GM23248 (cell line): ENCODE measurements around the gene SLC44A4. TPM values are rescaled to one million over a fixed set of nuclear protein-coding genes. Genes with fewer than 3 reads are reported as not detected.
A peak's percentile ranks its signal among the peaks of the same experiment; 100 is the strongest.

Experiments used
- DNase-seq: peaks from one replicate; pipeline ENCODE4 v3.0.0-alpha.2; 2015
- H2AFZ ChIP-seq: fragments of 200-600 bp; sonication (generic); 2 replicates; pipeline ENCODE4 v1.6.1; 2016; ENCODE audit warnings: antibody characterized with exemption
- H3F3A ChIP-seq: fragments of 200-600 bp; sonication (generic); 2 replicates; pipeline ENCODE4 v1.6.1; 2016; ENCODE audit warnings: mild to moderate bottlenecking, antibody characterized with exemption, mixed run types; ENCODE audit not compliant: insufficient read depth
- H3K27ac ChIP-seq: fragments of 200-600 bp; sonication (generic); 2 replicates; pipeline ENCODE4 v1.5.1; 2016; ENCODE audit warnings: mild to moderate bottlenecking
- H3K27me3 ChIP-seq: fragments of 200-600 bp; sonication (generic); replicated peaks from 2 replicates; pipeline ENCODE4 v1.6.1; 2016; ENCODE audit warnings: mild to moderate bottlenecking; ENCODE audit not compliant: insufficient read depth
- H3K36me3 ChIP-seq: fragments of 200-600 bp; sonication (generic); 2 replicates; pipeline ENCODE4 v1.6.1; 2016; ENCODE audit warnings: low read depth, mild to moderate bottlenecking
- H3K4me1 ChIP-seq: fragments of 200-600 bp; sonication (generic); 2 replicates; pipeline ENCODE4 v1.6.1; 2016; ENCODE audit warnings: mild to moderate bottlenecking; ENCODE audit not compliant: insufficient read depth
- H3K4me2 ChIP-seq: fragments of 200-600 bp; sonication (generic); one replicate; pipeline ENCODE4 v1.6.1; 2016; ENCODE audit warnings: mild to moderate bottlenecking; ENCODE audit not compliant: unreplicated experiment
- H3K4me3 ChIP-seq: fragments of 200-600 bp; sonication (generic); 2 replicates; pipeline ENCODE4 v1.5.1; 2016; ENCODE audit warnings: mild to moderate bottlenecking
- H3K79me2 ChIP-seq: fragments of 200-600 bp; sonication (generic); 2 replicates; pipeline ENCODE4 v1.6.1; 2016; ENCODE audit warnings: mild to moderate bottlenecking; ENCODE audit not compliant: insufficient read depth
- H3K9ac ChIP-seq: fragments of 200-600 bp; sonication (generic); 2 replicates; pipeline ENCODE4 v1.6.1; 2016; ENCODE audit warnings: mild to moderate bottlenecking
- H3K9me2 ChIP-seq: fragments of 200-600 bp; sonication (generic); 2 replicates; pipeline ENCODE4 v1.6.1; 2016; ENCODE audit warnings: mixed run types, mild to moderate bottlenecking, moderate library complexity; ENCODE audit not compliant: insufficient read depth
- H3K9me3 ChIP-seq: fragments of 200-600 bp; sonication (generic); one replicate; pipeline ENCODE4 v1.6.1; 2017; ENCODE audit warnings: low read depth
- H4K20me1 ChIP-seq: fragments of 200-600 bp; sonication (generic); 2 replicates; pipeline ENCODE4 v1.6.0; 2016; ENCODE audit not compliant: insufficient read depth
- EZH2 ChIP-seq: fragments of 200-600 bp; sonication (generic); IDR thresholded peaks from 2 replicates; pipeline ENCODE4 v1.6.1; 2018; ENCODE audit warnings: antibody characterized with exemption, mild to moderate bottlenecking; ENCODE audit not compliant: insufficient read depth, poor library complexity, severe bottlenecking
- EZH2phosphoT487 ChIP-seq: fragments of 200-600 bp; sonication (generic); IDR thresholded peaks from 2 replicates; pipeline ENCODE4 v1.6.1; 2018; ENCODE audit warnings: antibody characterized with exemption, moderate library complexity, mild to moderate bottlenecking, low read depth; ENCODE audit not compliant: insufficient read depth
- WGBS, 2 experiments: methylation state at CpG; one replicate each; pipeline ENCODE4 v1.1.6; 2015 to 2017; ENCODE audit warnings: low lambda C conversion rate in 2 of 2, low coverage in 1 of 2; ENCODE audit errors: missing lambda C conversion rate in 2 of 2; 5-methylcytosine and 5-hydroxymethylcytosine counted together
- in situ Hi-C: fragments of 300-500 bp; cut with MboI; formaldehyde crosslinking; loops from 2 replicates; pipeline ENCODE4 v1.15.0; 2020
- polyA plus RNA-seq: library from polyadenylated mRNA; unstranded; fragments of >200 nt; fragmentation: Nextera tagmentation; extraction: Ambion mirVana; gene quantifications from 2 replicates; pipeline ENCODE4 v1.2.1, GENCODE V29; 2016
- total RNA-seq: library from RNA; depleted of rRNA; stranded (reverse); fragments of >200 nt; shearing (Covaris generic); gene quantifications from 2 replicates; pipeline ENCODE4 v1.2.3, GENCODE V29; 2014

The SLC44A4 gene
- total and polyA plus RNA-seq, 2 experiments from 2014 or later, result not detected

GRCh38 chr6:31922942-31923341 is 44.1 kb upstream of the SLC44A4 start:
- in situ Hi-C loops, result no loop called here

GRCh38 chr6:31920811-31921210 is 42.0 kb upstream of the SLC44A4 start:
- no peaks in the 10 kb centered on the region for H3K9me3 ChIP-seq
- H3K36me3 ChIP-seq, result no peaks in the 10 kb centered on the region
- H3K27me3 ChIP-seq, result no peaks in the 10 kb centered on the region
- no peak overlapping the region for H2AFZ ChIP-seq
- no peaks in the 10 kb centered on the region for H3K4me1 ChIP-seq
- no peaks in the 10 kb centered on the region for H3K9me2 ChIP-seq
- DNase-seq, result no peak
- H3K27ac ChIP-seq, result no peak overlapping the region
- WGBS, 2 experiments, result 62 to 72% methylated on average over 2 of the region's 2 CpGs
- in situ Hi-C loops, result no loop called here
- no peaks in the 10 kb centered on the region for H3K79me2 ChIP-seq
- no peaks in the 10 kb centered on the region for H4K20me1 ChIP-seq
- no peak overlapping the region for H3K4me2 ChIP-seq
- H3F3A ChIP-seq, result no peaks in the 10 kb centered on the region
- H3K4me3 ChIP-seq, result no peak overlapping the region
- TF ChIP-seq EZH2phosphoT487 (no peak), EZH2 (no peak)
- no peak overlapping the region for H3K9ac ChIP-seq

More at GRCh38 chr6:31922942-31923341, 44.1 kb upstream of the SLC44A4 start:
- no peak for DNase-seq
- Histone ChIP-seq H3K4me1 (no peaks in the 10 kb centered on the region), H3K4me3 (no peak overlapping the region), H3K36me3 (no peaks in the 10 kb centered on the region), H3K27ac (no peak overlapping the region), H4K20me1 (no peaks in the 10 kb centered on the region), H3F3A (no peaks in the 10 kb centered on the region), H3K9me2 (no peaks in the 10 kb centered on the region), H3K4me2 (no peak overlapping the region), H3K79me2 (no peaks in the 10 kb centered on the region), H3K27me3 (no peaks in the 10 kb centered on the region), H3K9me3 (no peaks in the 10 kb centered on the region), H3K9ac (no peak overlapping the region), H2AFZ (no peak overlapping the region)
- WGBS, 2 experiments, result 16 to 18% methylated on average over 5 of the region's 5 CpGs
- TF ChIP-seq EZH2phosphoT487 (no peak), EZH2 (no peak)

GRCh38 chr6:31919624-31920303 is 41.0 kb upstream of the SLC44A4 start:
- WGBS, 2 experiments, result 81 to 88% methylated on average over 6 of the region's 6 CpGs
- H3K9me3 ChIP-seq, result no peaks in the 10 kb centered on the region
- H3K36me3 ChIP-seq, result no peaks in the 10 kb centered on the region
- no peaks in the 10 kb centered on the region for H3K9me2 ChIP-seq
- H2AFZ ChIP-seq, result no peak overlapping the region
- H3K27me3 ChIP-seq, result no peaks in the 10 kb centered on the region
- no peak overlapping the region for H3K9ac ChIP-seq
- in situ Hi-C loops, result no loop called here
- H3F3A ChIP-seq, result no peaks in the 10 kb centered on the region
- H3K27ac ChIP-seq, result no peak overlapping the region
- no peaks in the 10 kb centered on the region for H3K79me2 ChIP-seq
- H3K4me1 ChIP-seq, result no peaks in the 10 kb centered on the region
- no peak for TF ChIP-seq EZH2phosphoT487
- no peak for TF ChIP-seq EZH2
- H3K4me2 ChIP-seq, result no peak overlapping the region
- no peak for DNase-seq
- no peak overlapping the region for H3K4me3 ChIP-seq
- H4K20me1 ChIP-seq, result no peaks in the 10 kb centered on the region

DNA sequence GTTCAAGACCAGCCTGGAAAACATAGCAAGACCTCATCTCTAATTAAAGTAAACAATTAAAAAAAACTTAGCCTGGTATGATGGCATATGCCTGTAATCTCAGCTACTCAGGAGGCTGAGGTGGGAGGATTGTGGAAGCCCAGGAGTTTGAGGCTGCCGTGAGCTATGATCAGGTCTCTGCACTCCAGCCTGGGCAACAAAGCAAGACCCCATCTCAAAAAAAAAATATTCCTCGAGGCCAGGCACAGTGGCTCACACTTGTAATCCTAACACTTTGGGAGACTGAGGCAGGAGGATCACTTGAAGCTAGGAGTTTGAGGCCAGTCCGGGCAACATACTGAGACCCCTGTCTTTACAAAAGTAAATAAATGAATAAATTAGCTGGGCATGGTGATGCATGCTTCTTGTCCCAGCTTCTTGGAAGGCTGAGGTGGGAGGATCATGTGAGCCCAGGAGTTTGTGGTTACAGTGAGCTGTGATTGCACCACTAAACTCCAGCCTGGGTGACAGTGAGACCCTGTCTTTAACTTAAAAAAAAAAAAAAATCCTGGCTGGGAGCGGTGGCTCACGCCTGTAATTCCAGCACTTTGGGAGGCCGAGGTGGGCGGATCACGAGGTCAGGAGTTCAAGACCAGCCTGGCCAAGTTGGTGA is 39.4 kb upstream of the SLC44A4 start:
- Histone ChIP-seq H3F3A (no peaks in the 10 kb centered on the region), H3K27me3 (no peaks in the 10 kb centered on the region), H3K36me3 (no peaks in the 10 kb centered on the region), H3K27ac (no peak overlapping the region), H3K4me3 (no peak overlapping the region), H3K4me2 (no peak overlapping the region), H3K79me2 (no peaks in the 10 kb centered on the region), H3K9me2 (no peaks in the 10 kb centered on the region), H2AFZ (no peak overlapping the region), H3K9me3 (no peaks in the 10 kb centered on the region), H4K20me1 (no peaks in the 10 kb centered on the region), H3K4me1 (no peaks in the 10 kb centered on the region), H3K9ac (no peak overlapping the region)
- TF ChIP-seq EZH2phosphoT487 (no peak), EZH2 (no peak)
- in situ Hi-C loops, result no loop called here
- DNase-seq, result peak; percentile 36
- WGBS, 2 experiments, result 80 to 85% methylated on average over 8 of the region's 8 CpGs
